ENCODE results near the gene SH3PXD2A.

SH3PXD2A gene

GRCh38 chr10:103897241-103897774 is 41.9 kb upstream of the SH3PXD2A start:
- TF ChIP-seq EZH2 (IDR thresholded peaks at IDR 0.05; ENCODE audit: borderline replicate concordance, low read depth, low read length, severe bottlenecking): no peak
- TF ChIP-seq CTCF (IDR thresholded peaks at IDR 0.05; ENCODE audit: borderline replicate concordance, extremely low read depth, low read length, poor library complexity, severe bottlenecking): no peak
- H3K4me3 ChIP-seq (ENCODE audit: low read depth in 1 of 2, low read length in 2 of 2): no peak overlapping the region
- no peak overlapping the region for H3K9ac ChIP-seq (ENCODE audit: low read depth, low read length)
- no peaks in the 10 kb centered on the region for H3K9me3 ChIP-seq (ENCODE audit: insufficient read depth, low read length, severe bottlenecking)
- ATAC-seq (ENCODE audit: insufficient read depth, low read depth) (no peak), DNase-seq (no peak)
- H3K27ac ChIP-seq (ENCODE audit: low read length): no peak overlapping the region
- no peaks in the 10 kb centered on the region for H4K20me1 ChIP-seq (ENCODE audit: insufficient read depth, low read length)
- H3K27me3 ChIP-seq (ENCODE audit: insufficient read depth, low read length, poor library complexity): no peaks in the 10 kb centered on the region
- no peaks in the 10 kb centered on the region for H3K4me1 ChIP-seq (ENCODE audit: insufficient read depth, low read length)
- no peak overlapping the region for H2AFZ ChIP-seq (ENCODE audit: low read depth, low read length)
- no peaks in the 10 kb centered on the region for H3K79me2 ChIP-seq (ENCODE audit: insufficient read depth, low read length)
- peaks cover 45% of the 10 kb centered on the region for H3K36me3 ChIP-seq (ENCODE audit: insufficient read depth, low read length)
- no peak overlapping the region for H3K4me2 ChIP-seq (ENCODE audit: insufficient read depth, low read length)

GRCh38 chr10:103896225-103896624 is 40.8 kb upstream of the SH3PXD2A start:
- no peak for ATAC-seq (ENCODE audit: insufficient read depth, low read depth)
- H3K36me3 ChIP-seq (ENCODE audit: insufficient read depth, low read length): peaks cover 51% of the 10 kb centered on the region
- H3K27me3 ChIP-seq (ENCODE audit: insufficient read depth, low read length, poor library complexity): no peaks in the 10 kb centered on the region
- no peaks in the 10 kb centered on the region for H3K79me2 ChIP-seq (ENCODE audit: insufficient read depth, low read length)
- H3K4me1 ChIP-seq (ENCODE audit: insufficient read depth, low read length): no peaks in the 10 kb centered on the region
- no peak overlapping the region for H3K27ac ChIP-seq (ENCODE audit: low read length)
- H3K9me3 ChIP-seq (ENCODE audit: insufficient read depth, low read length, severe bottlenecking): no peaks in the 10 kb centered on the region
- TF ChIP-seq EZH2 (IDR thresholded peaks at IDR 0.05; ENCODE audit: borderline replicate concordance, low read depth, low read length, severe bottlenecking) (no peak), CTCF (IDR thresholded peaks at IDR 0.05; ENCODE audit: borderline replicate concordance, extremely low read depth, low read length, poor library complexity, severe bottlenecking) (no peak)
- H4K20me1 ChIP-seq (ENCODE audit: insufficient read depth, low read length): no peaks in the 10 kb centered on the region
- H3K4me2 ChIP-seq (ENCODE audit: insufficient read depth, low read length): no peak overlapping the region
- no peak overlapping the region for H3K4me3 ChIP-seq (ENCODE audit: low read depth in 1 of 2, low read length in 2 of 2)
- no peak for DNase-seq
- H3K9ac ChIP-seq (ENCODE audit: low read depth, low read length): no peak overlapping the region
- H2AFZ ChIP-seq (ENCODE audit: low read depth, low read length): no peak overlapping the region

- DNase-seq (no peak), ATAC-seq (ENCODE audit: insufficient read depth, low read depth) (no peak)
- Histone ChIP-seq H3K4me1 (ENCODE audit: insufficient read depth, low read length) (no peaks in the 10 kb centered on the region), H3K36me3 (ENCODE audit: insufficient read depth, low read length) (peaks cover 53% of the 10 kb centered on the region), H3K9ac (ENCODE audit: low read depth, low read length) (no peak overlapping the region), H3K4me2 (ENCODE audit: insufficient read depth, low read length) (no peak overlapping the region), H2AFZ (ENCODE audit: low read depth, low read length) (no peak overlapping the region), H4K20me1 (ENCODE audit: insufficient read depth, low read length) (no peaks in the 10 kb centered on the region), H3K4me3 (ENCODE audit: low read depth in 1 of 2, low read length in 2 of 2) (no peak overlapping the region), H3K27ac (ENCODE audit: low read length) (no peak overlapping the region), H3K79me2 (ENCODE audit: insufficient read depth, low read length) (no peaks in the 10 kb centered on the region), H3K27me3 (ENCODE audit: insufficient read depth, low read length, poor library complexity) (no peaks in the 10 kb centered on the region), H3K9me3 (ENCODE audit: insufficient read depth, low read length, severe bottlenecking) (no peaks in the 10 kb centered on the region)
- no peak for TF ChIP-seq EZH2 (IDR thresholded peaks at IDR 0.05; ENCODE audit: borderline replicate concordance, low read depth, low read length, severe bottlenecking)
- TF ChIP-seq CTCF (IDR thresholded peaks at IDR 0.05; ENCODE audit: borderline replicate concordance, extremely low read depth, low read length, poor library complexity, severe bottlenecking): no peak
Measured at GRCh38 chr10:103895411-103896186, 40.2 kb upstream of the SH3PXD2A start.

Measured in DND-41 (cell line).